GM19025 (cell line): ENCODE results near the gene ADAMTS13.

Experiments
- ATAC-seq: cut with Tn5 transposase; IDR thresholded peaks from one replicate; pipeline ENCODE4 v1.9.1; 2021; ENCODE audit warnings: mild to moderate bottlenecking, low read depth, moderate library complexity; ENCODE audit not compliant: unreplicated experiment

Gene ADAMTS13

DNA sequence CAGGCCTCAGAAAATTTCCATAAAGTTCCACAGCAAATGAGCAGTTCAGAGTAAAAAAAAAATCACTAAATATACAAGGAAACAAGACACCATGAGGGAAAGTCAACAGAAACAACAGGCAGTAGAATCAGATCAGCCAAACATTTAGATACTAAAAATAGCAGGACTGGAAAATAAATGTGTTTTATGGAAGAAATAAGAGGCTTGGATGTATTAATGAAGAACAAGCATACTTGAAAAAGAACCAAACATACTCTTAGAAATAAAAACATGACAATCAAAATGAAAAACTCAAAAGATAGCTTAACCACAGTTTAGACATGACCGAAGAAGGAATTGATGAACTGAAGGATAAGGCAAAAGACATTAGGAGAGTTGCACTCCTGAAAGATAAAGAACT is 79.9 kb downstream of the ADAMTS13 start:
- ATAC-seq, result no peak

DNA sequence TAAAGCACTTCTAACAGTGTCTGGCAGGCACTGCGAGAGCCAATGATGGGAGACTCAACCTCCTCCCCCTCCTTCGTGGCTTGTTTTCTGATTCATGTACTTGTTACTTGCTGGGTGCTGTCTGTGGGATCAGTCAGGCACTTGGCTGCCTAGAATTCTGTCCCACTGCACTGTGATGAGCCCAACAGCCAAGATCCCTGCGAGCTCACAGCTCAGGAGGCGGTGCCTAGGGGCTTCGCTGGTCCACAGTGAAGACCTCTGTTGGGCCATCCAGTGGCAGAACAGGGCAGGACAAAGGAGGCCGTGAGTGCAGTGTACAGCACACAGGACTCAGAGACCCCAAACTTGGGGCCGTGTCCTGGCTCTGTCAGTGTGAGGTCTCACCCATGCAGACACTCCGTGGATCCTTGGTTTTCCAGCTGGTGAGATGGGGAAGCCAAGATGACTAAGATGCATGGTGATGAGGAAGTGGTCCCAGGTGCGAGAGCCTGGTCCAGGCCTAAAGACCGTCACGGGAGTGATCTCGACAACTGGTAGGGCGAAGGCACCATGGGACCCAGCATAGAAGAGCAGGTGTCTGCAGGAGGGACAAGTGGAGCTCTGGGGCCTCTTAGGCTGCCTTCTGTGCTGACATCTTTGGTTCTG is 83.1 kb downstream of the ADAMTS13 start:
- ATAC-seq, result no peak

DNA sequence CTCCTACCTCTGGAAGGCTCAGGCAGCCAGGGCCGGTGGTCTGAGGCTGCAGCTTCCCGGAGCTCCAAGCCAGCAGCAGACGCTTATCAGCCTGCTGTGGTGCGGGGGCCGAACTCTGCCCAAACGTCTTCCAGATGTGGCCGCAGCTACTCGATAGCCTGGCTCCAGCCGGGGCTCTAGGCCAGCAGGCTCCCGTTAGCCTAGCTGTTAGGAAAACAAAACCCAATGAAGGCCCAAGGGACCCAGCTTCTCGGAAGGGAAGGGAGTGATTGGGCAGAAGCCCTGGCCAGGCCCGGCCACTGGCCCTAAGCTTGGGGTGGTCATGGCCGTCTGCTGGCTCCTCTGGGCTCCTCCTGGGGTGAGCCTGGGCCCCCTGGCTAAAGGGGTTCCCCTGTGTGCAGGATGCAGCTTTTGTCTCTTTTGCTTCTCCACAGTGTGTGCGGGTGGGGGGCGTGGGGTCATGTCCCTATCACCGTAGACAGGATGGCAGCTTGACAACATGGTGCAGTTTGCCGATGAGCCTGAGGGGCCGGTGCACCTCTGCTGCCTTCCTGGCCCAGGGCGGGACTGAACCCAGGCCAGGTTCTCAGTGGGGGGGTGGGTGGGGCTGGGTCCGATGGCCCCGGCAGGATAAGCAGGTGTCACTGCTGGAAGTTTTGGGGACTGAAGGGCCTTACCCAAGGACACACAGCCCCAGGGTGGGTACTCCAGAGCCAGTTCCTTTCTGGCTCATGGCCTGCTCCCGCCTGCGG is 83.9 kb downstream of the ADAMTS13 start:
- no peak for ATAC-seq

DNA sequence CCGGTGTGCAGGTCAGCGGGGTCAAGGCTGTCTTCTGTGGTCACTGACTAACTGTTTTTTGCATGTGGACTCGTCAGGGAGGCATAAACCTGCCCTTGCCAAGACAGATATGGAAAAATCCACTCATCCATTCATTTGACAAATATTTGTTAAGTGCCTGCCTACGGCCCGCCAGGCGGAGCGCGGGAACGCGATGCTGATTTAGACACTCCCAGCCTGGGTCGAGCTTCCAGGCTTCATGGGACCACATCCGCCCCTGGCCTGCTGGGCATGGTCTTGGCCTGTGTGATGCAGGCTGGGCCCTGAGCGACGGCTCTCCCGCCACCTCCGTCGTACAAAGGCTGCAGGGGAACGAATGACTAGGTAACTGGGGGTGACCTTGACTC is 84.5 kb downstream of the ADAMTS13 start:
- no peak for ATAC-seq

DNA sequence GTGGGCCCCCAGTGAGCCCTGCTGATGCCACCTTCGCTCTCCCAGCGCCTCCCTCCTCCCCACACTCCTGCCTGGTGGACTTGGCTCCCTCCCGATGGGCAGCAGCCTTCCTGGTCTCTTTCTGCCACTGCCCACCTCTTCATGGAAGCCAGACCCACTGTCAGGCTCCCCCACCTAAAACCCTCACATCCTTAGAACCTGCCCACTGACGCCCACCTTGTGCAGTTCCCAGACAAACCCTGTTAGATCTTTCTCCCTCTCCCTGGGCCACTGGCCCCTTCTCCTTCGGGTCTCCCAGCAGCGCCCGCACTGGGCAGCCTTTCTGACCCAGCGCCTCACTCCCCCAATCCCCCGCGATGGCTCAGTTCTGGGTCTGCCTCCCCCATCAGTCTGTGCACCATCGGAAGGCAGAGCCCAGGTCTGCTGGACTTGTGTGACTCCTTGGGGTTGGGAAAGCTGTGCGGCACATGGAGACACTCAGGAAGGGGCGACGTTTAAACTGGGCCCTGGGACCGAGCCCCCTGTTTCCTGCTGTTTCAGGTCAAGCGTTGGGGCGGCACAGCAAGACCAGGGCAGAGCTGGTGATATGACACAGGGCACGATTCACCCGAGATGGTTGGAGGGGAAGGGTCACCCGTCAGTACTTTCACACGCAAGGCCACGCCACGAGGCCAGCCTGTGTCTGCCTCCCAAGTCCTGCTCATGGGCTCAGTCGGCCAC is 85.2 kb downstream of the ADAMTS13 start:
- no peak for ATAC-seq

DNA sequence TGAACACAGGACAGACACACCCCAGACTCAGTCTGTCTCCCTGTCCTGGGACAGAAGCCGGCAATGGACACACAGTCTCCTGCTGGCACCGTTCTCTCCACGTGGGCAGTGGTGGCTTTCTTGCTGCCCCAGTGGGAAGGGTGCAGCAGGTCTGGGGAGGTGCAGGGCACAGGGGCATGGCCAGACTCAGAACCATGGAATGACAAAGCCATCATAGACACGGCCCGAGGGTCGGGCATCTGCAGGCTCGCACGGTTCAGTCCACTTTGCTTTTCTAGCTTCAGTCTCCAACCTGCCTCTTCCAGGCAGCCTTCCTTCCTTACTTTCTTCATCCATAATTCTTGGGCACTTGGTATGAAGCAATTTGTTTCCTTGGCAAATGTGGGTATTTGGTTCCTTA is 85.9 kb downstream of the ADAMTS13 start:
- no peak for ATAC-seq
